SKM-1 treated with dmso at 0.1 percent for 144 hours (cell line): ENCODE results near the gene GLS2.
A peak's percentile ranks its signal among the peaks of the same experiment; 100 is the strongest.
"Not testable (repeated sequence)": the region's sequence is repeated elsewhere in the genome, so short reads cannot be mapped to it uniquely, and the experiment has no call there.

Source experiments
- DNase-seq: peaks from one replicate; lab custom pipeline; 2025; ENCODE audit not compliant: unreplicated experiment; lab: John Stamatoyannopoulos, UW

GLS2 gene

GRCh38 chr12:56448860-56449621 lies 38.9 kb downstream of the GLS2 start, which contains the start of gene TIMELESS:
TIMELESS (minus strand) TSS chr12:56449426; CDS start chr12:56434170, 15,256 bp downstream.
- DNase-seq = peak; percentile 68

GRCh38 chr12:56443208-56443607 lies 44.8 kb downstream of the GLS2 start:
- DNase-seq = not testable (repeated sequence)

GRCh38 chr12:56437430-56438176 lies 50.4 kb downstream of the GLS2 start:
- DNase-seq = no peak

DNA sequence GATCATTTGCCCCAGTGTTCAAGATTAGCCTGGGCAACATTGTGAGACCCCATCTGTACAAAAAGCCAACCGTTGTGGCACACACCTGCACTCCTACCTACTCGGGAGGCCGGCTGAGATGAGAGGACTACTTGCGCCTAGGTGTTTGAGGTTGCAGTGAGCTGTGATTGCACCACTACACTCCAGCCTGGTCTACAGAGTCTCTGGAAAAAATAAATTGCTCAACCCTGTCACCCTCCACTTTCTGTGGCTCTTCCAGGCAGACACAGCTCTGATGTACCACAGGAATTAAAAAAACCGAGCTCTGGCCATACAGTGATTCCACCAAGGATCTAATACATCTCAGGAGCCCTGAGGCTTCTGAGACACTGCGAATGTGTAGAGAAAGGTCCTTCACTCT lies 53.1 kb downstream of the GLS2 start:
- DNase-seq = no peak

GRCh38 chr12:56431850-56432249 lies 56.1 kb downstream of the GLS2 start:
- DNase-seq = no peak

DNA sequence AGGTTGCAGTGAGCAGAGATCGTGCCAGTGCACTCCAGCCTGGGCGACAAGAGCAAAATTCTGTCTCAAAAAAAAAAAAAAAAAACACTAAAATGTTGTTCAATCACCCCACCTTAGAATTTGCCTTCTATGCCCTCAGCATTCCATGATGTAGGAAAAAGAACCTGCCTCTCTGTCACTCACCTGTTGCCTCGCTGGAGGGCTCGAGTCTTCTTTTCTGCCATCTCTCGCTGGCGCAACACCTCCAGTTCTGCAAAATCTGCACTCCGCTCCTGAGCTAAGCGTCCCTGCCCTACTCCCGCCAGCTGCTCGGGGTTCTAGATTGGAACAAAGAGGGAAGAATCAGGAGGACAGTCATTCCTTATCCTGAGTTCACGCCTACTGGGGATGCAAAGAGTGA lies 56.7 kb downstream of the GLS2 start:
- no peak for DNase-seq

GRCh38 chr12:56425940-56426438 lies 62.0 kb downstream of the GLS2 start:
- no peak for DNase-seq

- no peak for DNase-seq
These were observed 62.8 kb downstream of the GLS2 start for GRCh38 chr12:56425193-56425592.
